ENCODE measurements around the gene TMEM255A.

DNA sequence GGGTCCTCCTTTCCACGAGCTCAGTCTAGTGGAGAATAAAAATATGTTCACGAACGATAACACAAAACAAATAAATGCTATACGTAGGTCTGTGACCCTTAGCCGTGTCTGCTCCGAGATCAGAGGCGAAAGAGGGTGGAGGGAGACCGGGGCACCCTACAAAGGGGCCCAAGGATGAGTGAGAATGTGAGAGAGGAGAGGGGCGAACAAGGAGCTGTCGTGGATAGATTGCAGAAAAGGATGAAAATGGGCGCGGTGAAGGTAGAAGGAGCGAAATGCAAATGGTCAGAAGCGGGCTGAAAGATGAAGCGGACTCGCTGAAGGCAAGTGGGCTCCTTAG, 66.9 kb downstream of the TMEM255A start:
- TF ChIP-seq, protein P1, sequence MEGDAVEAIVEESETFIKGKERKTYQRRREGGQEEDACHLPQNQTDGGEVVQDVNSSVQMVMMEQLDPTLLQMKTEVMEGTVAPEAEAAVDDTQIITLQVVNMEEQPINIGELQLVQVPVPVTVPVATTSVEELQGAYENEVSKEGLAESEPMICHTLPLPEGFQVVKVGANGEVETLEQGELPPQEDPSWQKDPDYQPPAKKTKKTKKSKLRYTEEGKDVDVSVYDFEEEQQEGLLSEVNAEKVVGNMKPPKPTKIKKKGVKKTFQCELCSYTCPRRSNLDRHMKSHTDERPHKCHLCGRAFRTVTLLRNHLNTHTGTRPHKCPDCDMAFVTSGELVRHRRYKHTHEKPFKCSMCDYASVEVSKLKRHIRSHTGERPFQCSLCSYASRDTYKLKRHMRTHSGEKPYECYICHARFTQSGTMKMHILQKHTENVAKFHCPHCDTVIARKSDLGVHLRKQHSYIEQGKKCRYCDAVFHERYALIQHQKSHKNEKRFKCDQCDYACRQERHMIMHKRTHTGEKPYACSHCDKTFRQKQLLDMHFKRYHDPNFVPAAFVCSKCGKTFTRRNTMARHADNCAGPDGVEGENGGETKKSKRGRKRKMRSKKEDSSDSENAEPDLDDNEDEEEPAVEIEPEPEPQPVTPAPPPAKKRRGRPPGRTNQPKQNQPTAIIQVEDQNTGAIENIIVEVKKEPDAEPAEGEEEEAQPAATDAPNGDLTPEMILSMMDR (IDR thresholded peaks at IDR 0.05 in 4 of 5, conservative IDR thresholded peaks at IDR 0.05 in 1 of 5) = no peak
- no peak for TF ChIP-seq POLR2A (IDR thresholded peaks at IDR 0.05)

Measured in gastrocnemius medialis (tissue), 4 donors.